Stimulated activated CD4-positive, alpha-beta T cell treated with anti-CD3 and anti-CD28 coated beads, TNF-alpha, amount 100 ng/mL, for 1 hour (primary cell): Measurements from ENCODE around the gene GNL3.
"Not testable (repeated sequence)": the region's sequence is repeated elsewhere in the genome, so short reads cannot be mapped to it uniquely, and the experiment has no call there.

Experiments
- DNase-seq, 3 donors: peaks; one replicate each; pipeline ENCODE4 v3.0.0-alpha.2; 2020; ENCODE audit warnings: low read depth in 3 of 3, low spot score in 1 of 3

GNL3 gene

DNA sequence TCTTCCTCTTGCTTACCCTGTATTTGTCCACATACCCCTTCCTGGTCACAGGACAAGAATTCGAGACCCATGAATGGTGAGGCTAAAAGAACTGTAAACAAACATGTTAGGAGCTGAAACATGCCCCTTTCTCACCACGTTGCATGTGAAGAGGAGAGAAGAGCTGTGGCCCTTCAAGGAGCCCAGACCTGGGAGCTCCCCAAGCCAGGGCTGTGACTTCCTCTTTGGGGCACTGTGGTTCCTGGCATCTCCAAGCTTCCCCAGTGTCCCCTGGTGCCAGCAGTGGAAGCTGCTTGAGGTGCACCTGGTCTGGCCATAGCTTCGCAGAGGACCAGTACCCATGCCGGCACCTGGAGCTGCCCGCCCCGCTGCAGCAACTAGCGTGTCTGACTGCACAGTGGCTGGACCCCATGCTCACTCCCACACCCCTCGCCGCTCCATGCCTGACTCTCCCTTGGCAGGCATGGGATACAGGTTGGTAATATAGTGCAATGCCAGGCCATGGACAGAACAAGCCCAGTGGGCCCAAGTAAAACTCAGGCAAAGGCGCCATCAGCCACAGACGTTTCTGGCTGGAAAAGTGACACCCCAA, 30.0 kb downstream of the GNL3 start:
- no peak for DNase-seq

DNA sequence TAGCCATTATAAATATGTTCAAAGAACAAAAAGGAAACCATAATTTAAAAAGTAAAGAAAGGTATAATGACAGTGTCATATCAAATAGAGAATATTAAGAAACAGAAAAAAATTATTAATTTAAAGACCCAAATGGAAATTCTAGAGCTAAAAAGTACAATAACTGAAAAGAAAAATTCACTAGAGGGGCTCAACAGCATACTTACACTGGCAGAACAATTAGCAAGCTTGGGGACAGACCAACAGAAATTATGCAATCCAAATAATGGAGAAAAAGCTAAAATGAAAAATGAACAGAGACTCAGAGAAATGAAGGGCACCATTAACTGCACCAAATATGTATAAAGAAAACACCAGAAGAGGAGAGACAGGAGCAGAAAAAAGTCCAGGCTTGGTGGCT, 33.8 kb downstream of the GNL3 start:
- DNase-seq, result no peak

DNA sequence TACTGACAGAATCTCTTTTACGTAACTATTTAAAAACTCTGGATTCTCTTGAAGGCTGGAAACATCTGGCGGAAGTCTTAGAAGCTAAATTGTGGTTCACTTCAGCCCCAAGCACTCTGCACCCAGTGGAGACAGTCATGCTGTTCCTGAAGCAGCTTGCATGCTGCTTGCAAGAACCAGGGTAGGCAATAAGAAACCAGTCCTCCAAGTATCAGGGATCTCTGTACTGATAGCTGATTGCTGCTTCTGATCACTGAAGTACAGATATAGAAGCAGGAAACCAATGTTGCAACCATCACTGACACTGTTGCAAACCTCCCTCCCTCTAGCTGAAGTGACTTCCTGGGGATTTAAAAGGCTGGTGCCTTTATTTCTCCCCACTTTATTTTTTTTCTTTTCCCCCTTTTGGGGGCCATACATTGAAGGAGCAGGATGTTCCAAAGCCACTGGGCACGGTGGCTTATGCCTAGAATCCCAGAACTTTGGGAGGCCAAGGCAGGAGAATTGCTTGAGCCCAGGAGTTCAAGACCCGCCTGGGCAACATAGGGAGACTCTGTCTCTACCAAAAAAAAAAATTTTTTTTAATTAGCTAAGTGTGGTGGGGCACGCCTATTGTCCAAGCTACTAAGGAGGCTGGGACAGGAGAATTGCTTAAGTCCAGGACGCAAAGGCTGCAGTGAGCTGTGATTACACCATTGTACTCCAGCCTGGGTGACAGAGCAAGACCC, 35.3 kb downstream of the GNL3 start:
- no peak for DNase-seq

DNA sequence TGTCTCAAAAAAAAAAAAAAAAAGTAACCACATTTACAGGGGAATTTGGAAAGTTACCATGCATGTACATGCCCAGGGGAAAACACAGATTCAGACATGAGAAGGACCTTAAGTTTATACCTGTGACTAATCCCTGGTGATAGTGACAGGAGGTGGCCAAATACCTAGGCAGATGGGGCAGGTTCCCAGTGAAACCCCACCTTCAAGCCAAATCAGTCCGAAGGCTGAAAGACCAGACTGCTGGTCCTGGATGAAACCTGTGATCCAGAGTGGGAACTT, 35.8 kb downstream of the GNL3 start:
- no peak for DNase-seq

DNA sequence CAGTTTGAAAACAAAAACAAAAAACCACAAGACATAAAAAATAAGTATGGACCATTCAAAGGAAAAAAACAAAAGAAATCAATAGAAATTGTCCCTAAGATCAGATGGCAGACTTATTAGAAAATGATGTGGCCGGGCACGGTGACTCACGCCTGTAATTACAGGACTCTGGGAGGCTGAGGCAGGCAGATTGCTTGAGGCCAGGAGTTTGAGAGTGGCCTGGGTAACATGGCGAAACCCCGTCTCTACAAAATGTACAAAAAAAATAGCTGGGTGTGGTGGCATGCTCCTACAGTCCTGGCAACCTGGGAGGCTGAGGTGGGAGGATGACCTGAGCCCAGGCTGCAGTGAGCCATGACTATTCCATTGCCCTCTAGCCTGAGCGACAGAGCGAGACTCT, 36.7 kb downstream of the GNL3 start:
- DNase-seq, result no peak

DNA sequence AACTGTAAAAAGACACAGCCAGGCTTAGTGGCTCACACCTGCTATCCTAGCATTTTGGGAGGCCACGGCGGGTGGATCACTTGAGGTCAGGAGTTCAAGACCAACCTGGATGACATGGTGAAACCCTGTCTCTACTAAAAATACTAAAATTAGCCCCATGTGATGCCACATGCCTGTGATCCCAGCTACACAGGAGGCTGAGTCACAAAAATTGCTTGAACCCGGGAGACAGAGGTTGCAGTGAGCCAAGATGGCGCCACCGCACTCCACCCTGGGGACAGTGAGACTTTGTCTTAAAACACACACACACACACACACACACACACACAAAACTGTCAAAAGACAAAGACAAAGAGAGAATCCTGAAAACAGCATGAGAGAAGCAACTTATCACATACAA, 38.1 kb downstream of the GNL3 start:
- DNase-seq, result no peak

DNA sequence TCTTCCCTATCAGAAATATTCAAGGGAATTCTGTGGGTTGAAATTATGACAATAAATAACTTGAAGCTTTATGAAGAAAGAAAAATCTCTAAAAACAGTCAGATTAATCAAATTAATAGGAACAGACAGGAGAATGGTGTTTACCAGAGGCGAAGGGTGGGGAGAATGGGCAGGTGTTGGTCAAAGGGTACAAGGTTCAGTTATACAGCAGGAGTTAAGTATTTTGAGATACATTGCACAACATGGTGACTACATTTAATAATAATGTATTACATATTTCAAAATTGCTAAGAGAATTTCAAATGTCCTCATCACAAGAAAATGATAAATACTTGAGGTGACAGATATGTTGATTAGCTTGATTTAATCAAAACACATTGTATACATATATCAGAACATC, 38.7 kb downstream of the GNL3 start:
- no peak for DNase-seq

DNA sequence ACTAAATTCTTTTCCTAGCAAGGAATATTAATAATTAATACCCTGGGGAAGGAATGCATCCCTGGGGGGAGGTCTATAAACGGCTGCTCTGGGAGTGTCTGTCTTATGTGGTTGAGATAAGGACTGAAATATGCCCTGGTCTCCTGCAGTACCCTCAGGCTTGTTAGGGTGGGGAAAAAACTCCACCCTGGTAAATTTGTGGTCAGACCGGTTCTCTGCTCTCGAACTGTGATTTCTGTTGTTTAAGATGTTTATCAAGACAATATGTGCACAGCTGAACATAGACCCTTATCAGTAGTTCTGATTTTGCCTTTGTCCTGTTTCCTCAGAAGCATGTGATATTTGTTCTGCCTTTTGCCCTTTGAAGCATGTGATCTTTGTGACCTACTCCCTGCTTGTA, 42.9 kb downstream of the GNL3 start:
- not testable (repeated sequence) for DNase-seq

DNA sequence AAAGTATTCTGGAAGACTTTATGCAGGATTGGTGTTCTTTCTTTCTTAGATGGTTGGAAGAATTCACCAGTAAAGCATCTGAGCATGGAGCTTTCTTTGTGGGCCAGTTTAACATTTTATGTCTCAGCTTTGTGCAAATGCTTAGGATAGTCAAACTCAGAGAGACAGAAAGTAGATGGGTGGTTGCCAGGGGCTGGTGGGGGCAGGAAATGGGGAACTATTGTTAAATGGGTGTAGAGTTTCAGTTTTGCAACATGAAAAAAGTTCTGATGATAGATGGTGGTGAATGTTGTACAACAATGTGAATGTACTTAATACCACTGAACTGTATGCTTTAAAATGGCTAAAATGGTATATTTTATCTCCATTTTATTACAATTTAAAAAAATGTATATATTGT, 44.8 kb downstream of the GNL3 start:
- DNase-seq, result no peak

DNA sequence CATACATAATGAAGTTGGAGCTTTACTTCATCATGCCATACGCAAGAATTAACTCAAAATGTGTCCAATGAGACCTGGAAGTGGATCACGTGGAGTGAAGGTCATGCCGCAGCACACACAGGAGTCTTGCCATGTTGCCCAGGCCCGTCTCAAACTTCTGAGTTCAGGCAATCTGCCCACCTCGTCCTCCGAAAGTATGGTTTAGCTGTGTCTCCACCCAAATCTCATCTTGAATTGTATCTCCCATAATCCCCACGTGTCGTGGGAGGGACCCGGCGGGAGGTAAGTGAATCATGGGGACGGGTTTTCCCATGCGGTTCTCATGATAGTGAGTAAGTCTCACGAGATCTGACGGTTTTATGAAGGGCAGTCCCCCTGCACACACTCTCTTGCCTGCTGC, 45.8 kb downstream of the GNL3 start:
- no peak for DNase-seq

DNA sequence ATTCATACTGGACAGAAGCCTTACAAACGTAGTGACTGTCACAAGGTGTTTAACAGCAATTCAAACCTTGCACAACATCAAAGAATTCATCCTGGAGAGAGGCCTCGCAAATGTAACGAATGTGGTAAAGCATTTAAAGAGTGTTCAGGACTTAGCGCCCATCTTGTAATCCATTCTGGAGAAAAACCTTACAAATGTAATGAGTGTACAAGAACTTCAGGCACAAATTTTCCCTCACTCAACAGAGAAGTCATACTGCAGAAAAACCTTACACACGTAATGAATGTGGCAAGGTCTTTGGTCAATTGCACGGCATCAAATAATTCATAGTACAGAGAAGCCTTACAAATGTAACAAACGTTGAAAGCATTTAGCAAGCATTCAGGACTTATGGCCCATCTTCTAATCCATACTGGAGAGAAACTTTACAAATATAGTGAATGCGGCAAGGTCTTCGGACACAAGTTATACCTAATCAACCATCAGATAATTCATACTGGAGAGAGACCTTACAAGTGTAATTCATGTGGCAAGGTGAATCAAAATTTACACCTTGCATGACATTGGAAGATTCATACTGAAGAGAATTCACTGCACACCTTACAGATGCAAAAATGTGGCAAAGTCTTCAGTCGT, 47.5 kb downstream of the GNL3 start:
- no peak for DNase-seq

DNA sequence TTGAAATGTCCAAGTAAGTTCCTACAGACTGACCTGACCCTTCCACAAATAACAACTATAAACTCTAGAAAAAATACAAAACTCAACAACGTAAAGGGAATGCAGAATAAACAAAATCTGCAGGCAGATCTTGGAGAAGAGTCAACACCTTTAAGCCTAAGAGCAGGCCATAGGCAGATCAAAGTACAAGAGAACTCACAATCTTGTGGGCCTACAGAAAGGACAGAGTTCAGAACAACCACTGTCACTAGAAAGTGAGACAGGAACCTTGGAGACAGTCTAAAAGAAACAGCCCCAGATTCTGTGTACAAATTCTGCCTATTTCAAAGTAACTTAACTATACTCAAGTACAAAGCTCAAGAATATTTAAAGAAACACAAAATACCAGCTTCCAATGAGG, 53.9 kb downstream of the GNL3 start:
- DNase-seq, result no peak

DNA sequence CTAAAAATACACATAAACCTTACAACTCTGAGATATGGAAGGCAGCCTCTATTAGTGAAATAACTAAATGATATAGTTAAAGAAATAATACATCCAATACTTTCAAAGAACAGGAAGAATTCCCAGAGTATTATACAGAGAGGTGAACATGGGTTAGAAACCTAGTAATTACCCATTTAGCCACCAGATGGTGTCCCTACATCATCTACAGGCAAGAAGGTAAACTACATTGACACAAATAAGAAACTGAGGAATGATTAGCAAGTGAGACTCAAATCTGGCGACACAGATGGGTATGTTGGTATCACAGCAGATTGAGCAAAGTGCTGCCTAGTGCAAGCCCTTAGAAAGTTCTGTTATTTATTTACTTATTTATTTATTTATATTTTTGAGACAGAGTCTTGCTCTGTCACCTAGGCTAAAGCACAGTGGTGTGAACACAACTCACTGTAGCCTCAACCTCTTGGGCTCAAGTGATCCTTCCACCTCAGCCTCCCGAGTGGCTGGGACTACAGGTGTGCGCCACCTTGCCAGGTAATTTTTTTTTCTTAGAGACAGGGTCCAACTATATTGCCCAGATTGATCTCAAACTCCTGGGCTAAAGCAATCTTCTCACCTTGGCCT, 56.7 kb downstream of the GNL3 start:
- DNase-seq, result no peak

DNA sequence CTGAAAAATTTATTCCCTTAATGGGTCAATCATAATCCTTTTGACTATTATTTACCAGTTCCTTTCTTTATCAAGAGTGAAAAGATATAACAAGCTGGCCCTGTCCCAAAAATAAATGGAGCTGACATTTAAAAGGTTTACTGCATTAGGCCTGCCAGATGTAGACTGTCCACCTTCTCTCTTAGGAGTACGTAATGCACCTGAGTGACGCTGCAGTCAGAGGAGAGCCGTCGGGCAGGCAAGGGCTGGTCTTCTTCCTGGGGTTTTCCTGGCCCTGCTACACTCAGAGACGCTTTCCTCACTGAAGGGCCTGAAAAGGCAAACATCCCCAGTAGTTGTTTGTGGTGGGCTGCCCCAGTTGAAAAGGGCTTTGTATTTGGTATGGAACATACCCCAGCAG, 57.3 kb downstream of the GNL3 start:
- no peak for DNase-seq

DNA sequence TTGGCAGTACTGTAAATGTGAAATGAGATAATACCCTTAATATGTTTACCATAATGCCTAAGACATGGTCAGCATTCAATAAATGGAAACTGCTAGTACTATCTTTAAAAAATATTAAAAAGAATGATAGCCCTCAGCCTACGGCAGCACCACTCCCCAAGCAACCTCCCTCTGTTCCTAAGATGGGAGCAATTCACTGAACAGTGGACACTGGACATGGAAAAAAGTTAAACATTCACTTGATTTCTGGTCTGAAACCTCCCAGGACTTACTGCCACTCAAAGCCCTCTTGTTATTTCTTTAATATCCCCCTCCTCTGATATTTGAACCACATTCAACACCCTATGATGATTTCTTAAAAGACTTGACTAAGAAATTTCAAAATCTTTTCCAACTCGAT, 57.9 kb downstream of the GNL3 start:
- DNase-seq, result no peak
